ENCODE data around the gene IFNL3.
"Not testable (repeated sequence)": the region's sequence is repeated elsewhere in the genome, so short reads cannot be mapped to it uniquely, and the experiment has no call there.

Gene IFNL3

GRCh38 chr19:39244410-39245100, at the start of gene IFNL3:
Gene IFNL3 (minus strand): TSS chr19:39245006. CDS start chr19:39244967, 39 bp downstream.
- DNase-seq: not testable (repeated sequence)

GRCh38 chr19:39293394-39293793, 48.6 kb upstream of the IFNL3 start:
- DNase-seq: no peak

GRCh38 chr19:39284032-39284431, 39.2 kb upstream of the IFNL3 start:
- no peak for DNase-seq

- no peak for DNase-seq
Measured at GRCh38 chr19:39282021-39282420, 37.2 kb upstream of the IFNL3 start.

- DNase-seq: no peak
Measured at GRCh38 chr19:39277598-39277997, 32.8 kb upstream of the IFNL3 start.

GRCh38 chr19:39276740-39277139, 31.9 kb upstream of the IFNL3 start:
- DNase-seq: no peak

- no peak for DNase-seq
Measured at GRCh38 chr19:39275578-39275977, 30.8 kb upstream of the IFNL3 start.

- DNase-seq: not testable (repeated sequence)
Measured at GRCh38 chr19:39273859-39274258, 29.1 kb upstream of the IFNL3 start.

GRCh38 chr19:39270036-39270871, 25.4 kb upstream of the IFNL3 start:
- no peak for DNase-seq

- not testable (repeated sequence) for DNase-seq
Measured at GRCh38 chr19:39269369-39269768, 24.6 kb upstream of the IFNL3 start.

- DNase-seq: not testable (repeated sequence)
Measured at GRCh38 chr19:39268531-39269223, 23.9 kb upstream of the IFNL3 start.

GRCh38 chr19:39268085-39268484, 23.3 kb upstream of the IFNL3 start, which contains the start of gene IFNL2:
Gene IFNL2 (plus strand): TSS chr19:39268396. CDS start chr19:39268569, 173 bp downstream.
- not testable (repeated sequence) for DNase-seq

- no peak for DNase-seq
Measured at GRCh38 chr19:39265321-39265916, 20.6 kb upstream of the IFNL3 start.

GRCh38 chr19:39264306-39265290, 19.8 kb upstream of the IFNL3 start:
- peak; percentile 6 for DNase-seq

- DNase-seq: no peak
Measured at GRCh38 chr19:39263912-39264305, 19.1 kb upstream of the IFNL3 start.

- DNase-seq: no peak
Measured at GRCh38 chr19:39262496-39262895, 17.7 kb upstream of the IFNL3 start.

GRCh38 chr19:39261704-39262103, 16.9 kb upstream of the IFNL3 start:
- no peak for DNase-seq

- no peak for DNase-seq
Measured at GRCh38 chr19:39257227-39257626, 12.4 kb upstream of the IFNL3 start.

- no peak for DNase-seq
Measured at GRCh38 chr19:39254531-39255345, 9.9 kb upstream of the IFNL3 start.

GRCh38 chr19:39253374-39254149, 8.8 kb upstream of the IFNL3 start:
- DNase-seq: no peak

Measured in DMS79 treated with DMSO at 0.1 percent for 48 hours (cell line).